Neural cell (in vitro differentiated cells): ENCODE measurements around the gene ENAM.

Source experiments
- EZH2 ChIP-seq: fragments of 200-600, 300-800 bp; shearing (Covaris generic), sonication (generic); IDR thresholded peaks from 2 replicates; pipeline ENCODE4 v1.6.1; 2014; ENCODE audit warnings: antibody characterized with exemption, low read length, borderline replicate concordance, mild to moderate bottlenecking; ENCODE audit not compliant: insufficient read depth, poor library complexity, severe bottlenecking
- POLR2AphosphoS5 ChIP-seq: IDR thresholded peaks from 2 replicates; pipeline ENCODE4 v1.6.1; 2012
- RAD21 ChIP-seq: fragments of 450-650 bp; conservative IDR thresholded peaks from 2 replicates; pipeline ENCODE4 v1.6.1; 2014; ENCODE audit warnings: antibody characterized with exemption, mild to moderate bottlenecking, moderate library complexity
- SMC3 ChIP-seq: fragments of 450-650 bp; conservative IDR thresholded peaks from 2 replicates; pipeline ENCODE4 v1.6.1; 2014; ENCODE audit warnings: antibody characterized with exemption, mild to moderate bottlenecking, moderate library complexity; ENCODE audit not compliant: poor library complexity
- TAF1 ChIP-seq: IDR thresholded peaks from 2 replicates; pipeline ENCODE4 v1.6.1; 2012; ENCODE audit warnings: low read depth
- TF ChIP-seq, protein P1 (sequence below): fragments of 450-650 bp; IDR thresholded peaks from 2 replicates; pipeline ENCODE4 v1.5.1; 2014; ENCODE audit warnings: antibody characterized with exemption, mild to moderate bottlenecking, moderate library complexity; ENCODE audit not compliant: poor library complexity, severe bottlenecking

DNA sequence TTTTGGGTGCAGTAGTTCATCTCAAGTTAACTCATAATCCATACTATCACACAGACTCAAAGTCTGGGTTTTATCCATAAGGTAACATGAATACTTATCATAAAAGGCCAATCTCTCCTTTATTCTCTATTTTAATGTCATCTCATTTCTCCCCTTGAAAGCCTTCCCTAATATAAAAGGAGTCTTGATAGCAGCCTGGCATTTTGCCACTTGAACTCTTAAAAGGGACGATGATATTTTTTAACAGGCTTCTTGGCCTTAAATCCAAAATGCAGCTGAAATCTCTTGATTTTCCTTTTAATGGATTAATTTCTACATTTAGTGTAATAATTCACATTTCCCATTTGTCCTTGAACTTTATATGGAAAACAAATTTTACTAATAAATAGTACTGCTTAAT, 46.2 kb downstream of the ENAM start:
- TF ChIP-seq, protein P1, sequence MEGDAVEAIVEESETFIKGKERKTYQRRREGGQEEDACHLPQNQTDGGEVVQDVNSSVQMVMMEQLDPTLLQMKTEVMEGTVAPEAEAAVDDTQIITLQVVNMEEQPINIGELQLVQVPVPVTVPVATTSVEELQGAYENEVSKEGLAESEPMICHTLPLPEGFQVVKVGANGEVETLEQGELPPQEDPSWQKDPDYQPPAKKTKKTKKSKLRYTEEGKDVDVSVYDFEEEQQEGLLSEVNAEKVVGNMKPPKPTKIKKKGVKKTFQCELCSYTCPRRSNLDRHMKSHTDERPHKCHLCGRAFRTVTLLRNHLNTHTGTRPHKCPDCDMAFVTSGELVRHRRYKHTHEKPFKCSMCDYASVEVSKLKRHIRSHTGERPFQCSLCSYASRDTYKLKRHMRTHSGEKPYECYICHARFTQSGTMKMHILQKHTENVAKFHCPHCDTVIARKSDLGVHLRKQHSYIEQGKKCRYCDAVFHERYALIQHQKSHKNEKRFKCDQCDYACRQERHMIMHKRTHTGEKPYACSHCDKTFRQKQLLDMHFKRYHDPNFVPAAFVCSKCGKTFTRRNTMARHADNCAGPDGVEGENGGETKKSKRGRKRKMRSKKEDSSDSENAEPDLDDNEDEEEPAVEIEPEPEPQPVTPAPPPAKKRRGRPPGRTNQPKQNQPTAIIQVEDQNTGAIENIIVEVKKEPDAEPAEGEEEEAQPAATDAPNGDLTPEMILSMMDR: no peak
- TF ChIP-seq POLR2AphosphoS5 (no peak), RAD21 (no peak), SMC3 (no peak), TAF1 (no peak), EZH2 (no peak)
